GM12878 (cell line): ENCODE measurements around the gene C1orf21. TPM values are rescaled to one million over a fixed set of nuclear protein-coding genes. Genes with fewer than 3 reads are reported as not detected.

Source experiments
- ATAC-seq: fragments of 200-7000 bp; cut with Tn5 transposase; 3 replicates; pipeline ENCODE4 v1.9.1; 2020; ENCODE audit warnings: mild to moderate bottlenecking, moderate library complexity
- BruUV-seq: library from RNA; stranded (reverse); fragments of 400-500 nt; replicated peaks from 2 replicates; lab custom pipeline; 2021; lab: Mats Ljungman, UMichigan
- CTCF ChIA-PET: fragments of 300-600 bp; sonication (Branson Sonifier 250); formaldehyde crosslinking; extraction: SDS; loops from one replicate; lab custom pipeline; 2021; ENCODE audit warnings: inconsistent platforms; lab: Yijun Ruan, JAX
- POLR2A ChIA-PET: fragments of 350-600 bp; formaldehyde crosslinking; extraction: SDS; loops from one replicate; lab custom pipeline; 2021; ENCODE audit warnings: inconsistent platforms; lab: Charles Lee
- RAD21 ChIA-PET: fragments of 300-600 bp; sonication (Branson Sonifier 250); formaldehyde crosslinking; loops from one replicate; lab custom pipeline; 2023; ENCODE audit warnings: antibody characterized with exemption; ENCODE audit not compliant: unreplicated experiment; lab: Charles Lee
- SMC1A ChIA-PET: fragments of 300-600 bp; sonication (Branson Sonifier 250); formaldehyde crosslinking; loops from one replicate; lab custom pipeline; 2023; ENCODE audit not compliant: unreplicated experiment, uncharacterized antibody; lab: Charles Lee
- DNase-seq: peaks from one replicate; pipeline ENCODE4 v3.0.0-alpha.2; 2011; ENCODE audit warnings: low read depth, low spot score
- FAIRE-seq: peaks from 3 replicates; lab custom pipeline; 2011; peaks lifted over from hg19 to GRCh38; lab: Jason Lieb, UNC
- H2AFZ ChIP-seq: 2 replicates; pipeline ENCODE4 v1.6.0; 2011; ENCODE audit warnings: low read depth, low read length, control low read depth; ENCODE audit not compliant: control insufficient read depth
- H3K27ac ChIP-seq: 2 replicates; pipeline ENCODE4 v1.5.1; 2011; ENCODE audit warnings: control low read depth; ENCODE audit not compliant: control insufficient read depth, insufficient read depth
- H3K27me3 ChIP-seq, 2 experiments: replicated peaks in 1 of 2; 2 replicates each; pipeline versions ENCODE4 v1.6.0 to v1.6.1; 2011; ENCODE audit warnings: low read length in 1 of 2; ENCODE audit not compliant: control insufficient read depth in 2 of 2, insufficient read depth in 2 of 2
- H3K36me3 ChIP-seq, 2 experiments: 2 replicates each; pipeline ENCODE4 v1.5.1; 2011; ENCODE audit warnings: low read length in 1 of 2; ENCODE audit not compliant: control insufficient read depth in 2 of 2, insufficient read depth in 2 of 2
- H3K4me1 ChIP-seq: 2 replicates; pipeline ENCODE4 v1.6.1; 2011; ENCODE audit warnings: mild to moderate bottlenecking, low read length, moderate library complexity, mixed read lengths; ENCODE audit not compliant: control insufficient read depth, insufficient read depth
- H3K4me2 ChIP-seq: 2 replicates; pipeline ENCODE4 v1.6.0; 2011; ENCODE audit warnings: control low read depth; ENCODE audit not compliant: control insufficient read depth, insufficient read depth
- H3K4me3 ChIP-seq: fragments of 200-600 bp; sonication (generic); 2 replicates; pipeline ENCODE4 v1.5.1; 2016
- H3K79me2 ChIP-seq: 2 replicates; pipeline ENCODE4 v1.6.0; 2011; ENCODE audit warnings: low read length; ENCODE audit not compliant: control insufficient read depth, insufficient read depth
- H3K9ac ChIP-seq: 2 replicates; pipeline ENCODE4 v1.8.0; 2011; ENCODE audit warnings: low read length, control low read depth, mixed read lengths; ENCODE audit not compliant: control insufficient read depth, insufficient read depth
- H3K9me3 ChIP-seq: replicated peaks from 3 replicates; pipeline ENCODE4 v1.5.1; 2011; ENCODE audit warnings: mild to moderate bottlenecking, low read length; ENCODE audit not compliant: control insufficient read depth, insufficient read depth
- H4K20me1 ChIP-seq: 2 replicates; pipeline ENCODE4 v1.6.0; 2011; ENCODE audit not compliant: control insufficient read depth, insufficient read depth
- CREB1 ChIP-seq: IDR thresholded peaks from 2 replicates; pipeline ENCODE4 v1.6.1; 2012; ENCODE audit warnings: low read depth, mild to moderate bottlenecking, inconsistent platforms
- FOS ChIP-seq: IDR thresholded peaks from 3 replicates; pipeline ENCODE4 v1.6.1; 2011; ENCODE audit warnings: borderline replicate concordance; ENCODE audit not compliant: insufficient read length; ENCODE audit errors: extremely low read depth
- IKZF1 ChIP-seq: fragments of 450-650 bp; conservative IDR thresholded peaks from 2 replicates; pipeline ENCODE4 v1.6.1; 2017; ENCODE audit warnings: antibody characterized with exemption, mild to moderate bottlenecking
- SIX5 ChIP-seq: IDR thresholded peaks from 2 replicates; pipeline ENCODE4 v1.6.1; 2011; ENCODE audit warnings: mild to moderate bottlenecking, low read depth, low read length, moderate library complexity; ENCODE audit not compliant: severe bottlenecking
- SPI1 ChIP-seq: IDR thresholded peaks from 2 replicates; pipeline ENCODE4 v1.6.1; 2011; ENCODE audit warnings: low read depth, mild to moderate bottlenecking, low read length, moderate library complexity, borderline replicate concordance; ENCODE audit not compliant: insufficient read depth
- SREBF2 ChIP-seq: IDR thresholded peaks from 2 replicates; pipeline ENCODE4 v1.6.1; 2012; ENCODE audit warnings: mild to moderate bottlenecking, low read length
- TBL1XR1 ChIP-seq: IDR thresholded peaks from 2 replicates; pipeline ENCODE4 v1.6.1; 2012; ENCODE audit warnings: low read depth, low read length, improper control_type of control experiment
- ZBED1 ChIP-seq: IDR thresholded peaks from 2 replicates; pipeline ENCODE4 v1.6.1; 2016; ENCODE audit warnings: borderline replicate concordance
- WGBS: methylation state at CpG from one replicate; pipeline ENCODE4 v1.1.6; 2016; ENCODE audit warnings: low lambda C conversion rate; ENCODE audit not compliant: insufficient replicate concordance, insufficient coverage; ENCODE audit errors: missing lambda C conversion rate; 5-methylcytosine and 5-hydroxymethylcytosine counted together
- in situ Hi-C: fragments of 300-500 bp; cut with MboI; formaldehyde crosslinking; loops from 9 replicates; pipeline ENCODE4 v1.14.3; 2018; ENCODE audit warnings: mixed read lengths
- intact Hi-C: fragments of 100-400 bp; cut with micrococcal nuclease; formaldehyde crosslinking; loops from one replicate; pipeline ENCODE4 v1.14.2; 2022; ENCODE audit not compliant: unreplicated experiment
- polyA plus RNA-seq, 11 experiments: library from polyadenylated mRNA; depleted of rRNA in 4 of 11; unstranded in 6 of 11; stranded (reverse) in 5 of 11; fragments of >200 nt; fragmentation: Nextera tagmentation in 4 of 11; fragmentation: Illumina TruSeq in 1 of 11; extraction: Ambion mirVana in 4 of 11; extraction: Trizol in 1 of 11; gene quantifications; 1 replicate in 1 of 11; 2 replicates in 10 of 11; pipeline versions ENCODE4 v1.2.1 to v1.2.3, GENCODE V29; 2011 to 2016; ENCODE audit warnings: inconsistent platforms in 2 of 11, missing spikeins in 2 of 11, low read depth in 1 of 11
- total RNA-seq, 4 experiments: library from RNA; depleted of rRNA in 3 of 4; stranded (reverse); fragments of >200 nt in 3 of 4; fragmentation: Illumina TruSeq in 1 of 4; extraction: Trizol in 1 of 4; gene quantifications; 2 replicates each; pipeline versions ENCODE4 v1.2.1 to v1.2.3, GENCODE V29; 2013 to 2021
- TF ChIP-seq, protein P1 (sequence below): IDR thresholded peaks from 2 replicates; pipeline ENCODE4 v1.6.1; 2012; ENCODE audit warnings: improper control_type of control experiment, low read depth, low read length; ENCODE audit not compliant: insufficient replicate concordance
- TF ChIP-seq, protein P2 (sequence below): IDR thresholded peaks from 2 replicates; pipeline ENCODE4 v1.6.1; 2012; ENCODE audit warnings: low read depth, low read length, improper control_type of control experiment
- TF ChIP-seq, protein P3 (sequence below): fragments of 450-650 bp; IDR thresholded peaks from 2 replicates; pipeline ENCODE4 v1.6.1; 2017; ENCODE audit warnings: borderline replicate concordance

Gene C1orf21
- total and polyA plus RNA-seq, 10 of the 15 experiments (the other 5 are each of a cell fraction or from before 2014, with no cell fraction given) = 0.03 to 1.6 (median 0.17) TPM; not detected in 3

DNA sequence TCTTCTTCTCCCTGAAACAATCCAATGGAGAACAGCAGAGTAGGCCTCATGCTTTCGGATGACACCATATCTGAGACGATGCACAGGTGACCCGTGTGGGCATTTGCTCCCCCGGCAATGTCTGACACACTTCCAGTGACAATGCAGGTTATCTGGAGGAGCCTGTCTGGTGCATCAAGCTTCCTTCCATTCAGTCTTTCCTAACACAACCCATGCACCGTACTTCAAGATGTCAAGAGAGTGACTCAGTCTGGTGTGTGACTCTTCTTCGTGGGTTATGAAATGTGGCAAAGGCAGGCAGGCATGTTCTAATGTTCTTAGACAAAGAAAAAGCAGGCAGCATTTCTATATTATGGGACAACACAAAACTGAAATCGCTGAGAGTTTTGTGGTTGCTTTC, 208.8 kb downstream of the C1orf21 start:
- no peaks in the 10 kb centered on the region; a peak in 1 of 4 replicates for H3K27me3 ChIP-seq
- DNase-seq (no peak), ATAC-seq (no peak), FAIRE-seq (no peak)
- ChIA-PET CTCF (no interaction called here), POLR2A (no interaction called here), RAD21 (no interaction called here), SMC1A (no interaction called here)
- TF ChIP-seq CREB1 (no peak), ZBED1 (no peak), TBL1XR1 (no peak), SIX5 (no peak), SREBF2 (no peak), SPI1 (no peak), IKZF1 (no peak), FOS (no peak)
- TF ChIP-seq, protein P1, sequence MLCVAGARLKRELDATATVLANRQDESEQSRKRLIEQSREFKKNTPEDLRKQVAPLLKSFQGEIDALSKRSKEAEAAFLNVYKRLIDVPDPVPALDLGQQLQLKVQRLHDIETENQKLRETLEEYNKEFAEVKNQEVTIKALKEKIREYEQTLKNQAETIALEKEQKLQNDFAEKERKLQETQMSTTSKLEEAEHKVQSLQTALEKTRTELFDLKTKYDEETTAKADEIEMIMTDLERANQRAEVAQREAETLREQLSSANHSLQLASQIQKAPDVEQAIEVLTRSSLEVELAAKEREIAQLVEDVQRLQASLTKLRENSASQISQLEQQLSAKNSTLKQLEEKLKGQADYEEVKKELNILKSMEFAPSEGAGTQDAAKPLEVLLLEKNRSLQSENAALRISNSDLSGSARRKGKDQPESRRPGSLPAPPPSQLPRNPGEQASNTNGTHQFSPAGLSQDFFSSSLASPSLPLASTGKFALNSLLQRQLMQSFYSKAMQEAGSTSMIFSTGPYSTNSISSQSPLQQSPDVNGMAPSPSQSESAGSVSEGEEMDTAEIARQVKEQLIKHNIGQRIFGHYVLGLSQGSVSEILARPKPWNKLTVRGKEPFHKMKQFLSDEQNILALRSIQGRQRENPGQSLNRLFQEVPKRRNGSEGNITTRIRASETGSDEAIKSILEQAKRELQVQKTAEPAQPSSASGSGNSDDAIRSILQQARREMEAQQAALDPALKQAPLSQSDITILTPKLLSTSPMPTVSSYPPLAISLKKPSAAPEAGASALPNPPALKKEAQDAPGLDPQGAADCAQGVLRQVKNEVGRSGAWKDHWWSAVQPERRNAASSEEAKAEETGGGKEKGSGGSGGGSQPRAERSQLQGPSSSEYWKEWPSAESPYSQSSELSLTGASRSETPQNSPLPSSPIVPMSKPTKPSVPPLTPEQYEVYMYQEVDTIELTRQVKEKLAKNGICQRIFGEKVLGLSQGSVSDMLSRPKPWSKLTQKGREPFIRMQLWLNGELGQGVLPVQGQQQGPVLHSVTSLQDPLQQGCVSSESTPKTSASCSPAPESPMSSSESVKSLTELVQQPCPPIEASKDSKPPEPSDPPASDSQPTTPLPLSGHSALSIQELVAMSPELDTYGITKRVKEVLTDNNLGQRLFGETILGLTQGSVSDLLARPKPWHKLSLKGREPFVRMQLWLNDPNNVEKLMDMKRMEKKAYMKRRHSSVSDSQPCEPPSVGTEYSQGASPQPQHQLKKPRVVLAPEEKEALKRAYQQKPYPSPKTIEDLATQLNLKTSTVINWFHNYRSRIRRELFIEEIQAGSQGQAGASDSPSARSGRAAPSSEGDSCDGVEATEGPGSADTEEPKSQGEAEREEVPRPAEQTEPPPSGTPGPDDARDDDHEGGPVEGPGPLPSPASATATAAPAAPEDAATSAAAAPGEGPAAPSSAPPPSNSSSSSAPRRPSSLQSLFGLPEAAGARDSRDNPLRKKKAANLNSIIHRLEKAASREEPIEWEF = no peak
- TF ChIP-seq, protein P2, sequence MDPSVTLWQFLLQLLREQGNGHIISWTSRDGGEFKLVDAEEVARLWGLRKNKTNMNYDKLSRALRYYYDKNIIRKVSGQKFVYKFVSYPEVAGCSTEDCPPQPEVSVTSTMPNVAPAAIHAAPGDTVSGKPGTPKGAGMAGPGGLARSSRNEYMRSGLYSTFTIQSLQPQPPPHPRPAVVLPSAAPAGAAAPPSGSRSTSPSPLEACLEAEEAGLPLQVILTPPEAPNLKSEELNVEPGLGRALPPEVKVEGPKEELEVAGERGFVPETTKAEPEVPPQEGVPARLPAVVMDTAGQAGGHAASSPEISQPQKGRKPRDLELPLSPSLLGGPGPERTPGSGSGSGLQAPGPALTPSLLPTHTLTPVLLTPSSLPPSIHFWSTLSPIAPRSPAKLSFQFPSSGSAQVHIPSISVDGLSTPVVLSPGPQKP = no peak
- TF ChIP-seq, protein P3, sequence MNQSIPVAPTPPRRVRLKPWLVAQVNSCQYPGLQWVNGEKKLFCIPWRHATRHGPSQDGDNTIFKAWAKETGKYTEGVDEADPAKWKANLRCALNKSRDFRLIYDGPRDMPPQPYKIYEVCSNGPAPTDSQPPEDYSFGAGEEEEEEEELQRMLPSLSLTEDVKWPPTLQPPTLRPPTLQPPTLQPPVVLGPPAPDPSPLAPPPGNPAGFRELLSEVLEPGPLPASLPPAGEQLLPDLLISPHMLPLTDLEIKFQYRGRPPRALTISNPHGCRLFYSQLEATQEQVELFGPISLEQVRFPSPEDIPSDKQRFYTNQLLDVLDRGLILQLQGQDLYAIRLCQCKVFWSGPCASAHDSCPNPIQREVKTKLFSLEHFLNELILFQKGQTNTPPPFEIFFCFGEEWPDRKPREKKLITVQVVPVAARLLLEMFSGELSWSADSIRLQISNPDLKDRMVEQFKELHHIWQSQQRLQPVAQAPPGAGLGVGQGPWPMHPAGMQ = no peak
- H3K4me2 ChIP-seq = no peak overlapping the region
- no peaks in the 10 kb centered on the region for H4K20me1 ChIP-seq
- WGBS = 57% methylated on average over 7 of the region's 7 CpGs
- no peak overlapping the region for H3K4me3 ChIP-seq
- H3K27ac ChIP-seq = no peak overlapping the region
- in situ Hi-C loops (no loop called here), intact Hi-C loops (no loop called here)
- no peaks in the 10 kb centered on the region for H3K36me3 ChIP-seq
- BruUV-seq = no TSS peak
- H3K4me1 ChIP-seq = no peaks in the 10 kb centered on the region
- H3K9ac ChIP-seq = no peak overlapping the region
- no peaks in the 10 kb centered on the region for H3K9me3 ChIP-seq
- no peaks in the 10 kb centered on the region for H3K79me2 ChIP-seq
- no peak overlapping the region for H2AFZ ChIP-seq
